ENCODE results near the gene LRRFIP1.

The LRRFIP1 gene

DNA sequence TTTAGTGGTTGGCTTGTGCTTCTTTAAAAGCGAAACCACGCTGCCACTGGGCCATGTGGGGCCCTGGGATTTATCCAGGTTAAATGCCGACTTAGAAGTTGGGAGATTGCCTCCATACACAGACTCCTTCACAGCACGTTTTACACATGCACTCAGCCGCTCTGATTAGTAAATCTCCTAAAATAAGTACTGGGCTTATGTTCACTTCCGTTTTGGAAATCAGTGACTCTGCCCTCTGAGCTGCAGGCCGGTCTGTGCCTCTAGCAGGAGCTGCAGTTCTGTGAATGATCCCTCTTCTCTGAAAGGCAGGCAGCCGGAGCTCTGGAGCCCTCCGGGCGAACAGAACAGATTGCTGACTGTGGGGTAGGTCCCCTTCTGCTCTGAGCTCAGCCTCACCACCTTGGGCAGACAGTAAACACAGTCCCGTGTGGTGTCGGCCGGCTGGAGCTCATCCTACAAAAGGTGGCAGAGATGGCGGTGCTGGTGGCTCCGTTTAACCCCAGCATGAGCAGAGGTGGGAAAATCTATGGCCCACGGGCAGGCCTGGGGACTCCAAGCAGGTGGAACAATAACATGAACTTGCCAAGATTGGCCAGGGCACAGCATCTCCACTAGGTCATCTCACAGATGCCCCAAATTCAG is 27.1 kb upstream of the LRRFIP1 start:
- no peaks in the 10 kb centered on the region for H3K36me3 ChIP-seq (ENCODE audit: control insufficient read depth, low read length)
- no peaks in the 10 kb centered on the region for H4K20me1 ChIP-seq (ENCODE audit: control insufficient read depth, insufficient read depth, low read depth, low read length)
- no peak overlapping the region for H3K4me3 ChIP-seq (ENCODE audit: low read length)
- H3K4me1 ChIP-seq (ENCODE audit: control insufficient read depth, low read length), result peaks cover 10% of the 10 kb centered on the region
- TF ChIP-seq, protein P1, sequence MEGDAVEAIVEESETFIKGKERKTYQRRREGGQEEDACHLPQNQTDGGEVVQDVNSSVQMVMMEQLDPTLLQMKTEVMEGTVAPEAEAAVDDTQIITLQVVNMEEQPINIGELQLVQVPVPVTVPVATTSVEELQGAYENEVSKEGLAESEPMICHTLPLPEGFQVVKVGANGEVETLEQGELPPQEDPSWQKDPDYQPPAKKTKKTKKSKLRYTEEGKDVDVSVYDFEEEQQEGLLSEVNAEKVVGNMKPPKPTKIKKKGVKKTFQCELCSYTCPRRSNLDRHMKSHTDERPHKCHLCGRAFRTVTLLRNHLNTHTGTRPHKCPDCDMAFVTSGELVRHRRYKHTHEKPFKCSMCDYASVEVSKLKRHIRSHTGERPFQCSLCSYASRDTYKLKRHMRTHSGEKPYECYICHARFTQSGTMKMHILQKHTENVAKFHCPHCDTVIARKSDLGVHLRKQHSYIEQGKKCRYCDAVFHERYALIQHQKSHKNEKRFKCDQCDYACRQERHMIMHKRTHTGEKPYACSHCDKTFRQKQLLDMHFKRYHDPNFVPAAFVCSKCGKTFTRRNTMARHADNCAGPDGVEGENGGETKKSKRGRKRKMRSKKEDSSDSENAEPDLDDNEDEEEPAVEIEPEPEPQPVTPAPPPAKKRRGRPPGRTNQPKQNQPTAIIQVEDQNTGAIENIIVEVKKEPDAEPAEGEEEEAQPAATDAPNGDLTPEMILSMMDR (IDR thresholded peaks at IDR 0.05; ENCODE audit: low read depth, low read length, poor library complexity, severe bottlenecking), result no peak
- TF ChIP-seq EZH2phosphoT487 (IDR thresholded peaks at IDR 0.05; ENCODE audit: borderline replicate concordance, low read length), result no peak
- H3K9me3 ChIP-seq (ENCODE audit: control insufficient read depth, insufficient read depth, low read length), result no peaks in the 10 kb centered on the region
- peaks cover 2% of the 10 kb centered on the region for H3K27me3 ChIP-seq (ENCODE audit: control insufficient read depth, low read length)
- no peak overlapping the region for H3K4me2 ChIP-seq (ENCODE audit: low read length)
- no peaks in the 10 kb centered on the region for H3K9me2 ChIP-seq (replicated peaks; ENCODE audit: control insufficient read depth, low read length)
- no peaks in the 10 kb centered on the region for H3F3A ChIP-seq (ENCODE audit: control insufficient read depth, insufficient read depth)
- H3K79me2 ChIP-seq (ENCODE audit: control insufficient read depth, low read length), result no peaks in the 10 kb centered on the region
- H3K27ac ChIP-seq (ENCODE audit: low read depth, low read length), result no peak overlapping the region

DNA sequence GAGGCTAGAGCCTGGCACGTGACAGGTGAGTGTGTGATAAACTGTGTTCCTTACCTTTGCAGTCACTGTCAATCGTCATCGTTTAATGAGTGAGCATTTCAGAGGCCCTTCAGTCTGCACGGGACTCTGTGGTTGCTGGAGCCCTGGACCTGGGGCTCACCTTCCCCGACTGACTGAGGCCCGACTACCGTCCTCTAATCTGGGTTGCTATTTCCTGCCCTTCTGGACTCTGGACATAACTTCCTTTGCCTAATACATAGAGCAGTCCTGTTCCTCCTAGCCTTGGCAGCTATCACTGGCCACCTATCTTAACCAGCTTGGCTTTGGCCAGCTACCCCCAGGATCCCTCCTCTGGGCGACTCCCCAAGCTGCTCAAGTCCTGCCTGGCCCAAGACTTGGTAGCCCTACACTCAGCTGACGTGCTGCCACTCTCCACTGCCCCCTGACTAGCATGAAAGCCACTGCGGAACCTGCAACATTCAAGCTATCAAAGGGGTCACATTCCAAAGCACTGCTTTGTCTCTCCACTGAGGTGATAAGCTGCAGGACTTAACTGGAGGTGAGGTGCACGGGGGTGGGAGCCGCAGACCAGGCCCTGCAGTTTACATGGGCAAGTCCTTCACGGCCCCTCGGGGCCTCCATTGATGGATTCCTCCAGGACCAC is 25.8 kb upstream of the LRRFIP1 start:
- Histone ChIP-seq H3K27me3 (ENCODE audit: control insufficient read depth, low read length) (peaks cover 2% of the 10 kb centered on the region), H3K9me3 (ENCODE audit: control insufficient read depth, insufficient read depth, low read length) (no peaks in the 10 kb centered on the region), H3F3A (ENCODE audit: control insufficient read depth, insufficient read depth) (no peaks in the 10 kb centered on the region), H3K27ac (ENCODE audit: low read depth, low read length) (no peak overlapping the region), H3K4me3 (ENCODE audit: low read length) (no peak overlapping the region), H3K4me1 (ENCODE audit: control insufficient read depth, low read length) (peaks cover 10% of the 10 kb centered on the region), H3K36me3 (ENCODE audit: control insufficient read depth, low read length) (no peaks in the 10 kb centered on the region), H4K20me1 (ENCODE audit: control insufficient read depth, insufficient read depth, low read depth, low read length) (no peaks in the 10 kb centered on the region), H3K79me2 (ENCODE audit: control insufficient read depth, low read length) (no peaks in the 10 kb centered on the region), H3K9me2 (replicated peaks; ENCODE audit: control insufficient read depth, low read length) (no peaks in the 10 kb centered on the region), H3K4me2 (ENCODE audit: low read length) (no peak overlapping the region)
- TF ChIP-seq, protein P1 (IDR thresholded peaks at IDR 0.05; ENCODE audit: low read depth, low read length, poor library complexity, severe bottlenecking), result no peak
- TF ChIP-seq EZH2phosphoT487 (IDR thresholded peaks at IDR 0.05; ENCODE audit: borderline replicate concordance, low read length), result no peak

DNA sequence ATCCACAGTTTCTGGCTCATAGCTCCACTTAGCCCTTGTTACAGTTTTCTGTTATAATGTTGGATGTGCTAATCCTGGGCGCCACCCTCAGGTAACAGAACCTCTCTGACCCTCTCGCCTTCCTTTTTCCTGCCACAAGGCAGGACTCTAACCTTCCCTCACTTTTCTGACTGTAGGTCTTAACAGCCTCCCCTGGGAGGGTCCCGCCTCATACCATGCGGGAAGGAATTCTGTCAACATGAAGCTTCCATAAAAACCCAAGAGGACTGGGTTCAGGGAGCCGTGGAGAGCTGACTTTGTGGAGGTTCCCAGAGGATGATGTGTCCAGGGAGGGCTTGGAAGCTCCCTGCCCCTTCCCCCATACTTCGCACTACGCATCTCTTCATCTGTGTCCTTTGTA is 25.0 kb upstream of the LRRFIP1 start:
- Histone ChIP-seq H3K4me3 (ENCODE audit: low read length) (no peak overlapping the region), H3F3A (ENCODE audit: control insufficient read depth, insufficient read depth) (no peaks in the 10 kb centered on the region)

More for the DNA sequence above, 25.0 kb upstream of the LRRFIP1 start:
- Histone ChIP-seq H3K27ac (ENCODE audit: low read depth, low read length) (no peak overlapping the region), H3K27me3 (ENCODE audit: control insufficient read depth, low read length) (peaks cover 2% of the 10 kb centered on the region), H3K36me3 (ENCODE audit: control insufficient read depth, low read length) (no peaks in the 10 kb centered on the region), H3K4me1 (ENCODE audit: control insufficient read depth, low read length) (peaks cover 10% of the 10 kb centered on the region), H3K79me2 (ENCODE audit: control insufficient read depth, low read length) (no peaks in the 10 kb centered on the region), H3K4me2 (ENCODE audit: low read length) (no peak overlapping the region), H4K20me1 (ENCODE audit: control insufficient read depth, insufficient read depth, low read depth, low read length) (no peaks in the 10 kb centered on the region), H3K9me3 (ENCODE audit: control insufficient read depth, insufficient read depth, low read length) (no peaks in the 10 kb centered on the region), H3K9me2 (replicated peaks; ENCODE audit: control insufficient read depth, low read length) (no peaks in the 10 kb centered on the region)
- no peak for TF ChIP-seq EZH2phosphoT487 (IDR thresholded peaks at IDR 0.05; ENCODE audit: borderline replicate concordance, low read length)
- TF ChIP-seq, protein P1 (IDR thresholded peaks at IDR 0.05; ENCODE audit: low read depth, low read length, poor library complexity, severe bottlenecking), result no peak
